Lower lobe of right lung (tissue), 2 donors: ENCODE results near the gene NLRP11. TPM values are rescaled to one million over a fixed set of nuclear protein-coding genes. Genes with fewer than 3 reads are reported as not detected.
"Not testable (repeated sequence)": the region's sequence is repeated elsewhere in the genome, so short reads cannot be mapped to it uniquely, and the experiment has no call there.

Experiments used
- ATAC-seq, 2 donors: fragments of 200-7000 bp; cut with Tn5 transposase; one replicate each; pipeline ENCODE4 v1.9.1; 2020 to 2022; ENCODE audit warnings: mild to moderate bottlenecking in 2 of 2, moderate library complexity in 2 of 2
- DNase-seq: peaks from one replicate; pipeline ENCODE4 v3.0.0-alpha.2; 2020
- H3K27ac ChIP-seq: fragments of 200-600 bp; one replicate; pipeline ENCODE4 v1.8.0; 2022
- H3K27me3 ChIP-seq: fragments of 200-600 bp; one replicate; pipeline ENCODE4 v1.8.0; 2022; ENCODE audit warnings: low read depth
- H3K36me3 ChIP-seq: fragments of 200-600 bp; one replicate; pipeline ENCODE4 v1.8.0; 2022; ENCODE audit warnings: mild to moderate bottlenecking
- H3K4me1 ChIP-seq: fragments of 200-600 bp; one replicate; pipeline ENCODE4 v1.8.0; 2022
- H3K4me3 ChIP-seq: fragments of 200-600 bp; one replicate; pipeline ENCODE4 v1.8.0; 2022; ENCODE audit warnings: mild to moderate bottlenecking
- H3K9me3 ChIP-seq: fragments of 200-600 bp; one replicate; pipeline ENCODE4 v1.8.0; 2022
- intact Hi-C: fragments of 100-400 bp; cut with DNase I; formaldehyde crosslinking; loops from one replicate; pipeline ENCODE4 v1.11.0; 2022
- total RNA-seq: library from RNA; stranded (reverse); fragmentation: NEBNext Ultra II Directional; extraction: Animal tissue kit (Norgen Biotek cat#: 25700); gene quantifications from one replicate; pipeline ENCODE4 v1.2.1, GENCODE V29; 2021
- TF ChIP-seq, protein P1 (sequence below): fragments of 200-600 bp; IDR thresholded peaks from one replicate; pipeline ENCODE4 v1.8.0; 2022; ENCODE audit warnings: antibody characterized with exemption, mild to moderate bottlenecking
- donor health status: DM: no; HTN: yes; CAD: no; lungs with severe emphysema.

Gene NLRP11
- total RNA-seq, 1 donor from 2014 or later = not detected

DNA sequence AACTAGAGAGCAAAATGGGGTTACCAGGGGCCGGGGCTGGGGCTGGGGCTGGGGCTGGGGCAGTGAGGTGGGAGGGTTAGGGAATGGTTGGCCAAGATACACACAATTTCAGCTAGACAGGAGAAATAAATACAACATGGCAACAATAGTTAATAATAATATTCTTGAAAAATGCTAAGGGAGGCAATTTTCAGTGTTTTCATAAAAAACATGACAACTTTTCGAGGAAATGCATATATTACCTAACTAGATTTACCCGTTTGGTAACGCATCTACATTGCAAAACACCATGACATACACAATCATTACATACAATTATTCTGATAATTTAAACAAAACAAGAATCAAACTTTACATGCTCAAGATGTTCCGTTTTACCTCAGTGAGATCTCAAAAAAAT, 50.7 kb downstream of the NLRP11 start:
- Histone ChIP-seq H3K4me1 (no peaks in the 10 kb centered on the region), H3K27ac (no peak overlapping the region), H3K27me3 (peaks cover 12% of the 10 kb centered on the region), H3K4me3 (no peak overlapping the region), H3K9me3 (no peaks in the 10 kb centered on the region), H3K36me3 (no peaks in the 10 kb centered on the region)
- DNase-seq (no peak), ATAC-seq (no peak)
- TF ChIP-seq, protein P1, sequence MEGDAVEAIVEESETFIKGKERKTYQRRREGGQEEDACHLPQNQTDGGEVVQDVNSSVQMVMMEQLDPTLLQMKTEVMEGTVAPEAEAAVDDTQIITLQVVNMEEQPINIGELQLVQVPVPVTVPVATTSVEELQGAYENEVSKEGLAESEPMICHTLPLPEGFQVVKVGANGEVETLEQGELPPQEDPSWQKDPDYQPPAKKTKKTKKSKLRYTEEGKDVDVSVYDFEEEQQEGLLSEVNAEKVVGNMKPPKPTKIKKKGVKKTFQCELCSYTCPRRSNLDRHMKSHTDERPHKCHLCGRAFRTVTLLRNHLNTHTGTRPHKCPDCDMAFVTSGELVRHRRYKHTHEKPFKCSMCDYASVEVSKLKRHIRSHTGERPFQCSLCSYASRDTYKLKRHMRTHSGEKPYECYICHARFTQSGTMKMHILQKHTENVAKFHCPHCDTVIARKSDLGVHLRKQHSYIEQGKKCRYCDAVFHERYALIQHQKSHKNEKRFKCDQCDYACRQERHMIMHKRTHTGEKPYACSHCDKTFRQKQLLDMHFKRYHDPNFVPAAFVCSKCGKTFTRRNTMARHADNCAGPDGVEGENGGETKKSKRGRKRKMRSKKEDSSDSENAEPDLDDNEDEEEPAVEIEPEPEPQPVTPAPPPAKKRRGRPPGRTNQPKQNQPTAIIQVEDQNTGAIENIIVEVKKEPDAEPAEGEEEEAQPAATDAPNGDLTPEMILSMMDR = no peak
- intact Hi-C loops = no loop called here

DNA sequence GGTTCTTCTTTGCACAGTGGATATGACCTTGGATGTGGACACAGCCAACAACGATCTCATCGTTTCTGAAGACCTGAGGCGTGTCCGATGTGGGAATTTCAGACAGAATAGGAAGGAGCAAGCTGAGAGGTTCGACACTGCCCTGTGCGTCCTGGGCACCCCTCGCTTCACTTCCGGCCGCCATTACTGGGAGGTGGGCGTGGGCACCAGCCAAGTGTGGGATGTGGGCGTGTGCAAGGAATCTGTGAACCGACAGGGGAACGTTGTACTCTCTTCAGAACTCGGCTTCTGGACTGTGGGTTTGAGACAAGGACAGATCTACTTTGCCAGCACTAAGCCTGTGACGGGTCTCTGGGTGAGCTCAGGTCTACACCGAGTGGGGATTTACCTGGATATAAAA, 53.5 kb downstream of the NLRP11 start:
- DNase-seq = no peak
- no peak overlapping the region for H3K4me3 ChIP-seq
- H3K9me3 ChIP-seq = no peaks in the 10 kb centered on the region
- H3K36me3 ChIP-seq = no peaks in the 10 kb centered on the region
- H3K4me1 ChIP-seq = no peaks in the 10 kb centered on the region
- H3K27me3 ChIP-seq = peaks cover 12% of the 10 kb centered on the region
- H3K27ac ChIP-seq = no peak overlapping the region
- intact Hi-C loops = no loop called here
- no peak for ATAC-seq
- TF ChIP-seq, protein P1 = no peak

DNA sequence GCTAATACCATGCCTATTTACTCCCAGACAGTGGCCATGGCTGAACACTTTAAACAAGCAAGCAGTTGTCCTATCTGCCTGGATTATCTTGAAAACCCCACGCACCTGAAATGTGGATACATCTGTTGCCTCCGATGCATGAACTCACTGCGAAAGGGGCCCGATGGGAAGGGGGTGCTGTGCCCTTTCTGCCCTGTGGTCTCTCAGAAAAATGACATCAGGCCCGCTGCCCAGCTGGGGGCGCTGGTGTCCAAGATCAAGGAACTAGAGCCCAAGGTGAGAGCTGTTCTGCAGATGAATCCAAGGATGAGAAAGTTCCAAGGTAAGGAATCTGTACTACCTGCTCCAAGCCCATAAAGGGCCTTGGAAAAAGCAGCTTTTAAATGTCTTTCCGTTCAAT, 54.3 kb downstream of the NLRP11 start:
- H3K27ac ChIP-seq = no peak overlapping the region
- ATAC-seq (no peak), DNase-seq (no peak)
- H3K4me1 ChIP-seq = no peaks in the 10 kb centered on the region
- H3K4me3 ChIP-seq = no peak overlapping the region
- no peaks in the 10 kb centered on the region for H3K9me3 ChIP-seq
- intact Hi-C loops = no loop called here
- no peaks in the 10 kb centered on the region for H3K36me3 ChIP-seq
- TF ChIP-seq, protein P1 = no peak
- H3K27me3 ChIP-seq = peaks cover 12% of the 10 kb centered on the region

DNA sequence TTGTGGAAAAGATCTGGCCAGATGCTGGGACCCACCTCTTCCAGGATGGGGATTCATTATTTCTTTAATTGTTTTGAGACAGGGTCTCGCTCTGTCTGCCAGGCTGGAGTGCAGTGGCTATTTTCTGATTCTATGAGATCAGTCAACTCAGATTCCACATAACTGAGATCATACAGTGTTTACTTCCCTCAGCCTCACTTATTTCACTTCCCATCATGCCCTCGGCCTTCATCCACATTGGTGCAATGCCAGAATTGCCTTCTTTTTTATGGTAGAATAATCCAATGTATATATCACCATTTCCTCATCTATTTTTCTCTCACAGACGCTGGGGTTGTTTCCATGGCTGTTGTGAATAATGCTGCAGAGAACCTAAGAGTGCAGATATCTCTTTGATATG, 62.2 kb downstream of the NLRP11 start:
- intact Hi-C loops, H3K27ac ChIP-seq, H3K27me3 ChIP-seq, H3K4me3 ChIP-seq, H3K4me1 ChIP-seq, H3K9me3 ChIP-seq, H3K36me3 ChIP-seq, ATAC-seq, DNase-seq: not testable (repeated sequence)

DNA sequence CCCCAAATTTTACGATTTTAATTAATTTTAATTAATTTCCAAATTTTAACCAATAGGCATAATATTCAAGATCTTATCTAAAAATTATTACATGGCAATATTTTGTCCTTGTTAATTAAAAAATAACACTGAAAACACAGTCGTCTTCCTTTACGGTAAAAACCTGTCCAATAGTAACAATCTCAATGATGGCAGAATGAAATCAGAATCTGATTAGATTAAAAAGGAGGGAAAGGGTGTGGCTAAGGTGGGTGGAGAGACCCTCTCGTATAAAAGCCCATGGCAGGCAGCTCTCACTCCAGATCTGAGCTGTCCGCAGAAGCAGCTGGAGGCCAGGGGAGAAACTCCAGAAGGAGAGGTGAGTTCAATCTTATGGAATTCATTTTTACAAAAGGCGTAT, 63.0 kb downstream of the NLRP11 start, which contains the start of gene RFPL4AL1:
TSS of gene RFPL4AL1 (plus strand) at position 301 of the 400 bp plus-strand sequence. CDS start 2,687 bp downstream, outside the sequence.
- ATAC-seq, H3K36me3 ChIP-seq, H3K9me3 ChIP-seq, intact Hi-C loops, H3K27me3 ChIP-seq, H3K27ac ChIP-seq, DNase-seq, H3K4me3 ChIP-seq, H3K4me1 ChIP-seq: not testable (repeated sequence)

DNA sequence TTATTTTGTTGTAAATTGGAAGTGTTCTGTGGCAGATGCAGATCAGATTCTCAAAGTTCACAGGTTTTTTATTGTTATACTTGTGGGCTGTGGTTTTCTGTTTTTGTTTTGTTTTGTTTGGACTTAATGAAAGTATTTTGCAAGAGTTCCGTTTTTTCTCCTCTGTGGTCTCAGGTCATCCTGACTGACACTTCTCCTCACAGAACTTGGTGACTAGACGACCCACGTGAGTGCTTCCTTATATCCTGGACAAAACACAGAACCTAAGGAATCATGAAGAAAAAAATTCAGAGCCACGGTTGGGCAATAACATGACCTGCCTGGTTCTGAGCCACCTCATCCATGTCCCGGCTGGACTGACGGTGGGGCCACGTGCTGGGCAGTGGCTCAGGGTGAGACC, 65.3 kb downstream of the NLRP11 start:
- no peaks in the 10 kb centered on the region for H3K27me3 ChIP-seq
- intact Hi-C loops = no loop called here
- DNase-seq = no peak
- no peaks in the 10 kb centered on the region for H3K4me1 ChIP-seq
- H3K36me3 ChIP-seq = no peaks in the 10 kb centered on the region
- H3K9me3 ChIP-seq = no peaks in the 10 kb centered on the region
- no peak overlapping the region for H3K27ac ChIP-seq
- no peak overlapping the region for H3K4me3 ChIP-seq
- ATAC-seq = peak in 1 of 2 donors; percentile 35
- TF ChIP-seq, protein P1 = no peak

DNA sequence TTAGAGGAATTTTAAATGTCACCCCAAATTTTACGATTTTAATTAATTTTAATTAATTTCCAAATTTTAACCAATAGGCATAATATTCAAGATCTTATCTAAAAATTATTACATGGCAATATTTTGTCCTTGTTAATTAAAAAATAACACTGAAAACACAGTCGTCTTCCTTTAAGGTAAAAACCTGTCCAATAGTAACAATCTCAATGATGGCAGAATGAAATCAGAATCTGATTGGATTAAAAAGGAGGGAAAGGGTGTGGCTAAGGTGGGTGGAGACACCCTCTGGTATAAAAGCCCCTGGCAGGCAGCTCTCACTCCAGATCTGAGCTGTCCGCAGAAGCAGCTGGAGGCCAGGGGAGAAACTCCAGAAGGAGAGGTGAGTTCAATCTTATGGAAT, 73.0 kb downstream of the NLRP11 start, which contains the start of gene RFPL4A:
TSS of gene RFPL4A (plus strand) at position 301 of the 400 bp plus-strand sequence. CDS start 2,704 bp downstream, outside the sequence.
- H3K36me3 ChIP-seq, H3K27ac ChIP-seq, H3K4me1 ChIP-seq, H3K4me3 ChIP-seq, intact Hi-C loops, DNase-seq, ATAC-seq, H3K9me3 ChIP-seq: not testable (repeated sequence)
- H3K27me3 ChIP-seq = peaks cover 20% of the 10 kb centered on the region

DNA sequence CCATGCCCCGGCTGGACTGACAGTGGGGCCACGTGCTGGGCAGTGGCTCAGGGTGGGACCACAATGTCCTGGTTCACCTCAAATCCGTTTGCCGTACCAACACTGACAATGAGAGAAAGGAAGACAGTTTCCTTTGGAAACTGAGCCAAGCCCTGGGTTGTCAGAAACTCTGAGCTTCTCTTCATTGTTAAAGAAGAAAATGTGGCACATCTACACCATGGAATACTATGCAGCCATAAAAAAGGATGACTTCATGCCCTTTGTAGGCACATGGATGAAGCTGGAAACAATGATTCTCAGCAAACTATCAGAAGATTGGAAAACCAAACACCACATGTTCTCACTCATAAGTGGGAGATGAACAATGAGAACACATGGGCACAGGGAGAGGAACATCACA, 75.0 kb downstream of the NLRP11 start:
- H3K36me3 ChIP-seq, ATAC-seq, H3K9me3 ChIP-seq, intact Hi-C loops, H3K4me1 ChIP-seq, DNase-seq, H3K4me3 ChIP-seq, H3K27ac ChIP-seq: not testable (repeated sequence)
- peaks cover 20% of the 10 kb centered on the region for H3K27me3 ChIP-seq
